ENCODE results near the gene KIAA0825.
"Not testable (repeated sequence)": the region's sequence is repeated elsewhere in the genome, so short reads cannot be mapped to it uniquely, and the experiment has no call there.

The KIAA0825 gene

GRCh38 chr5:94130077-94130476 is 488.3 kb downstream of the KIAA0825 start:
- H3K4me3 ChIP-seq (ENCODE audit: low read length), result no peak overlapping the region
- TF ChIP-seq CTCF (conservative IDR thresholded peaks at IDR 0.05; ENCODE audit: low read depth, low read length), result no peak
- no peak for DNase-seq (ENCODE audit: low read depth)

GRCh38 chr5:94125107-94125506 is 493.3 kb downstream of the KIAA0825 start:
- no peak for TF ChIP-seq CTCF (conservative IDR thresholded peaks at IDR 0.05; ENCODE audit: low read depth, low read length)

GRCh38 chr5:94116317-94116716 is 502.1 kb downstream of the KIAA0825 start:
- H3K4me3 ChIP-seq (ENCODE audit: low read length); DNase-seq (ENCODE audit: low read depth): not testable (repeated sequence)

More at GRCh38 chr5:94125107-94125506, 493.3 kb downstream of the KIAA0825 start:
- no peak overlapping the region for H3K4me3 ChIP-seq (ENCODE audit: low read length)
- no peak for DNase-seq (ENCODE audit: low read depth)

GRCh38 chr5:94113087-94113486 is 505.3 kb downstream of the KIAA0825 start:
- DNase-seq (ENCODE audit: low read depth), result no peak
- no peak for TF ChIP-seq CTCF (conservative IDR thresholded peaks at IDR 0.05; ENCODE audit: low read depth, low read length)
- no peak overlapping the region for H3K4me3 ChIP-seq (ENCODE audit: low read length)

- TF ChIP-seq CTCF (conservative IDR thresholded peaks at IDR 0.05; ENCODE audit: low read depth, low read length), result peak; percentile 20
- peak overlapping the region; percentile 84 for H3K4me3 ChIP-seq (ENCODE audit: low read length)
- peak; percentile 92 for DNase-seq (ENCODE audit: low read depth)
Measured at GRCh38 chr5:94111209-94112004, 507.0 kb downstream of the KIAA0825 start.

- H3K4me3 ChIP-seq (ENCODE audit: low read length), result no peak overlapping the region
- TF ChIP-seq CTCF (conservative IDR thresholded peaks at IDR 0.05; ENCODE audit: low read depth, low read length), result no peak
- DNase-seq (ENCODE audit: low read depth), result no peak
Measured at GRCh38 chr5:94103514-94104245, 514.7 kb downstream of the KIAA0825 start.

All from retinal pigment epithelial cell (primary cell).